ENCODE results near the gene GLRA3.

GLRA3 gene

GRCh38 chr4:174752026-174752425 lies 77.0 kb downstream of the GLRA3 start:
- Histone ChIP-seq H3K27me3 (ENCODE audit: control insufficient read depth, insufficient read depth, low read length) (peaks cover 5% of the 10 kb centered on the region), H3K4me3 (ENCODE audit: low read length) (no peak overlapping the region), H3K9ac (ENCODE audit: low read depth, low read length) (no peak overlapping the region), H3K36me3 (ENCODE audit: insufficient read depth, low read length) (no peaks in the 10 kb centered on the region), H3K9me3 (replicated peaks; ENCODE audit: low read length) (no peaks in the 10 kb centered on the region), H3K4me2 (ENCODE audit: low read length) (no peak overlapping the region), H3K4me1 (ENCODE audit: control insufficient read depth, insufficient read depth, low read length) (no peaks in the 10 kb centered on the region)

DNA sequence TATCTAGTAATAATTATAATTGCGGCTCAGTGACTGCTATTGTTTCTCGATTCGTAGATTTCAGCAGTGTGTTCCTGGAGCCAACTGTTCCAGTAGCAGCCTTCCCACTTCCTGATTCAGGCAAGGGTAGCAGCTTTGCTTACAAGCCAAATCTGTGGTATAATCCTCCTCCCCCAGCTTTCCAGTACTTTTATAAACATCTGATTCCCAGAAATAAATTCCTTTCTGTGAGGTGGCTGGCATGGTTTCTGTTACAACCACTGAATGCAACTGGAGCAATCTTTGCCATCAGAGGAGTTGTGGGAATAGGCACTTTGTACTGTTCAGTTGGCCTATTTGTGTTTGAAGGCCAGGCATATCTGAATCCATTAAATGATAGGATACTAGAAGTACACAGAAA lies 80.0 kb downstream of the GLRA3 start:
- no peak overlapping the region for H3K4me2 ChIP-seq (ENCODE audit: low read length)

DNA sequence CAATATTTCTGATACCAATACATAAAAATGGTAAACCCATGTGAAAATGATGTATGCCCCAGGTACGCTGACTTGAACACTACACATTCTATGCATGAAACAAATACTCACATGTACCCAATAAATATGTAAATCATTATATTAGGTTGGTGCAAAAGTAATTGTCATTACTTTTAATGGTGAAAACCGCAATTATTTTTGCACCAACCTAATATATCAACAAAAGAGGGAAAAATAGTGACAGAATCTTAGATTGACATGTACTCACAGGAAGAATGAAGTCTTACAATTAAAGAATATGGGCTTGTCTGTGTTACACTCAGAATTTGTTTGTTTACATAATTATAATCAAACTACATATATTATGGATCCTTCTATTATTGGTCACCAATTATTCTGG lies 82.3 kb downstream of the GLRA3 start:
- no peaks in the 10 kb centered on the region for H3K9me3 ChIP-seq (replicated peaks; ENCODE audit: low read length)
- H3K4me1 ChIP-seq (ENCODE audit: control insufficient read depth, insufficient read depth, low read length): no peaks in the 10 kb centered on the region
- no peak overlapping the region for H3K9ac ChIP-seq (ENCODE audit: low read depth, low read length)
- H3K4me2 ChIP-seq (ENCODE audit: low read length): no peak overlapping the region
- no peaks in the 10 kb centered on the region for H3K27me3 ChIP-seq (ENCODE audit: control insufficient read depth, insufficient read depth, low read length)
- H3K36me3 ChIP-seq (ENCODE audit: insufficient read depth, low read length): no peaks in the 10 kb centered on the region
- H3K4me3 ChIP-seq (ENCODE audit: low read length): no peak overlapping the region

More for the DNA sequence above, 80.0 kb downstream of the GLRA3 start:
- Histone ChIP-seq H3K4me1 (ENCODE audit: control insufficient read depth, insufficient read depth, low read length) (no peaks in the 10 kb centered on the region), H3K9ac (ENCODE audit: low read depth, low read length) (no peak overlapping the region), H3K4me3 (ENCODE audit: low read length) (no peak overlapping the region), H3K36me3 (ENCODE audit: insufficient read depth, low read length) (no peaks in the 10 kb centered on the region), H3K27me3 (ENCODE audit: control insufficient read depth, insufficient read depth, low read length) (peaks cover 5% of the 10 kb centered on the region), H3K9me3 (replicated peaks; ENCODE audit: low read length) (no peaks in the 10 kb centered on the region)

GRCh38 chr4:174742561-174742960 lies 86.5 kb downstream of the GLRA3 start:
- no peak overlapping the region for H3K4me3 ChIP-seq (ENCODE audit: low read length)
- H3K9ac ChIP-seq (ENCODE audit: low read depth, low read length): no peak overlapping the region
- H3K36me3 ChIP-seq (ENCODE audit: insufficient read depth, low read length): no peaks in the 10 kb centered on the region
- no peaks in the 10 kb centered on the region for H3K4me1 ChIP-seq (ENCODE audit: control insufficient read depth, insufficient read depth, low read length)
- peaks cover 7% of the 10 kb centered on the region for H3K27me3 ChIP-seq (ENCODE audit: control insufficient read depth, insufficient read depth, low read length)
- H3K9me3 ChIP-seq (replicated peaks; ENCODE audit: low read length): no peaks in the 10 kb centered on the region
- H3K4me2 ChIP-seq (ENCODE audit: low read length): no peak overlapping the region

DNA sequence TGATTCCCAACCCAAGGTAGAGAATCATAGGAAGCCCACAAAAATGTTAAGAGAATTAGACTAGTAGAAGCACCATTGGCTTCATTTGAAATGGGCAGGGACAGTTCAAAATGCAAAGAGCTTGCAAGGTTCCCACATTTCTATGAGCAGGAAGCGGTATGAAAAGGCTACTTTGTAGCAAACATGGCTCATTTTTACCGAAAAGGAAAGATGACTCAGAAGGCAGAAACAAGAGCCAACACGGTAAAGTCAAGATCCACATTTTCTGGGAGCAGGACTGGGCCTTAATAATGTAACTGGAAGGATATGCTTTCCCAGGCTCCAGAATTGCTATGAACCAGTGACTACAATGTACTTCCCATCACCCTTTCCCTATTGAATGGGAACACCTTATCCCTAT lies 89.5 kb downstream of the GLRA3 start:
- Histone ChIP-seq H3K4me1 (ENCODE audit: control insufficient read depth, insufficient read depth, low read length) (no peaks in the 10 kb centered on the region), H3K4me2 (ENCODE audit: low read length) (no peak overlapping the region), H3K36me3 (ENCODE audit: insufficient read depth, low read length) (no peaks in the 10 kb centered on the region), H3K27me3 (ENCODE audit: control insufficient read depth, insufficient read depth, low read length) (peaks cover 7% of the 10 kb centered on the region), H3K9me3 (replicated peaks; ENCODE audit: low read length) (no peaks in the 10 kb centered on the region), H3K4me3 (ENCODE audit: low read length) (no peak overlapping the region), H3K9ac (ENCODE audit: low read depth, low read length) (no peak overlapping the region)

DNA sequence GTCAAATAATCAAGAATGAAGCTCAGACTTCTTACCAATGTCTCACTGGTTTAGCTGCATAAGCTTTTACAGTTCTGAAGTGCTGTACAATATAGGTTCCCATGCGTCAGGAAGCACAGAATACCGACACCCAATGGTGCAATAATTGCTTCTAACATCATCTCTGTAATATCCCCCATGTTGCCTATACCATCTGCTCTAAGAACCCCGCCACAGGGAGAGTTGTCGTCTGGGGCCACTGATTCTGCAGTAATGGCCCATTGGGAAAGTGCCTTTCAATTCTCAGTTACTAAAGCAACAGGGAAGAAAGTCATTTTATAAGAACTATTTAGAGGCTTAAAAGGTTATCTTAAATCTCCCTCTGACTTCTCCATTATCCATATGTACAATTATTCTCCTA lies 94.9 kb downstream of the GLRA3 start:
- H3K27me3 ChIP-seq (ENCODE audit: control insufficient read depth, insufficient read depth, low read length): peaks cover 8% of the 10 kb centered on the region
- H3K36me3 ChIP-seq (ENCODE audit: insufficient read depth, low read length): no peaks in the 10 kb centered on the region
- no peak overlapping the region for H3K9ac ChIP-seq (ENCODE audit: low read depth, low read length)
- no peaks in the 10 kb centered on the region for H3K4me1 ChIP-seq (ENCODE audit: control insufficient read depth, insufficient read depth, low read length)
- no peak overlapping the region for H3K4me2 ChIP-seq (ENCODE audit: low read length)
- no peak overlapping the region for H3K4me3 ChIP-seq (ENCODE audit: low read length)
- H3K9me3 ChIP-seq (replicated peaks; ENCODE audit: low read length): no peaks in the 10 kb centered on the region

DNA sequence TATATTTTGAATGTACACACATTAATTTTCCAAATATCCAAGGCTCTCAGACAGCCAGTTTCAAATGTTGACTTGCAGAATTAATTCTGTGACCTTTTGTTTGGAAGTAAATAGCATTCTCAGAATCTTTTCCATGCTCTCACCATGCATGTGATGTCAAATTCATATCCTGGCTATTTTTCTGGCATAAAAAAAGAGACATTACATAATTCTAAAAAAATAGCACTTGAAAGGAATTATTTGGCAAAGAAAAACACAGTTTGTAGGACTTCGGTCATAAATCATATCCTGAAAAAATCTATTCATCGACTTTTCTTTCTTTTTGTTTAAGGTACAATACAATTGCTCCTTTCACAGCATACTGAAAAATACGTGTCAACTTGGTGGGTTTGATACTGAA lies 111.2 kb downstream of the GLRA3 start:
- Histone ChIP-seq H3K4me3 (ENCODE audit: low read length) (no peak overlapping the region), H3K4me1 (ENCODE audit: control insufficient read depth, insufficient read depth, low read length) (no peaks in the 10 kb centered on the region), H3K4me2 (ENCODE audit: low read length) (no peak overlapping the region), H3K27me3 (ENCODE audit: control insufficient read depth, insufficient read depth, low read length) (no peaks in the 10 kb centered on the region), H3K36me3 (ENCODE audit: insufficient read depth, low read length) (no peaks in the 10 kb centered on the region), H3K9me3 (replicated peaks; ENCODE audit: low read length) (no peaks in the 10 kb centered on the region), H3K9ac (ENCODE audit: low read depth, low read length) (no peak overlapping the region)

GRCh38 chr4:174716986-174717770 lies 111.9 kb downstream of the GLRA3 start:
- no peaks in the 10 kb centered on the region for H3K27me3 ChIP-seq (ENCODE audit: control insufficient read depth, insufficient read depth, low read length)
- no peak overlapping the region for H3K4me3 ChIP-seq (ENCODE audit: low read length)
- H3K9ac ChIP-seq (ENCODE audit: low read depth, low read length): no peak overlapping the region
- H3K4me1 ChIP-seq (ENCODE audit: control insufficient read depth, insufficient read depth, low read length): no peaks in the 10 kb centered on the region
- no peaks in the 10 kb centered on the region for H3K36me3 ChIP-seq (ENCODE audit: insufficient read depth, low read length)
- no peak overlapping the region for H3K4me2 ChIP-seq (ENCODE audit: low read length)
- no peaks in the 10 kb centered on the region for H3K9me3 ChIP-seq (replicated peaks; ENCODE audit: low read length)

DNA sequence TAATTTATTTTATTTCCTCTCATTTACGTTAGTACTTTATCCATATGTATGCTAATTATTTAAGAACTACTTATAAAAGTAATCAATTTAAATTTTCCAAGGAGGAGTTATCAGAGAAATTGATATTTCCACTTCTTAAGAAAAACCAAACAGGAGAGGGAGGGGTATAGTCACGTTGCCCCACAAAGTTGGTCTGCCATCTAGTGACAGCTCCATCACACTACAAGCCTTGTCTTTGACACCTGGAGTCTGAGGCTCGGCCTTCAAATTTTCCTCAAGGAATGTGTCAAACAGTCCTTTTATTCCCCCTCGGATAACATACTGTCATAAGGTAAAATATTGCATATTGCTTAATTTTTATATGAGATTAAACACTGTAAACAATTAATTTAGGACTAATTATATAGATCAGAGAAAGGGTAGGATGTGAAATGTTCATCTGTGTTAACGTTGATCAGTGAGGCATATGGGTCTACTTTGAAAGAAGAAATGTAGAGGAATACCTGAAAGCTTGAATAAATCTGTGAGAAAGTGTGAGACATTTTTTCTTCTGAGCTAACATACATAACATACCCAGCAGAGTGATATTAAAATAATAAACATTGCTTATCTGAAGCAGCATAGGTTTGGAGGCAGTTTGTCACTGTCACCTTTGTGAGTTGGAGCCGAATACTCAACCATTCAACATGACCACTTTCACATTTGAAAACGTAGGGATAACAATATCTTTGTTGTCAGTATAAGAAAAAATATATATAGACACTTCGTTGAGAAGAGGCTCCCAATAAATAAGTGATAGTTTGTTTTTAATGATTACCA lies 114.4 kb downstream of the GLRA3 start:
- no peaks in the 10 kb centered on the region for H3K4me1 ChIP-seq (ENCODE audit: control insufficient read depth, insufficient read depth, low read length)
- no peaks in the 10 kb centered on the region for H3K27me3 ChIP-seq (ENCODE audit: control insufficient read depth, insufficient read depth, low read length)
- no peak overlapping the region for H3K4me3 ChIP-seq (ENCODE audit: low read length)
- H3K4me2 ChIP-seq (ENCODE audit: low read length): no peak overlapping the region
- H3K36me3 ChIP-seq (ENCODE audit: insufficient read depth, low read length): no peaks in the 10 kb centered on the region
- H3K9ac ChIP-seq (ENCODE audit: low read depth, low read length): no peak overlapping the region
- no peaks in the 10 kb centered on the region for H3K9me3 ChIP-seq (replicated peaks; ENCODE audit: low read length)

DNA sequence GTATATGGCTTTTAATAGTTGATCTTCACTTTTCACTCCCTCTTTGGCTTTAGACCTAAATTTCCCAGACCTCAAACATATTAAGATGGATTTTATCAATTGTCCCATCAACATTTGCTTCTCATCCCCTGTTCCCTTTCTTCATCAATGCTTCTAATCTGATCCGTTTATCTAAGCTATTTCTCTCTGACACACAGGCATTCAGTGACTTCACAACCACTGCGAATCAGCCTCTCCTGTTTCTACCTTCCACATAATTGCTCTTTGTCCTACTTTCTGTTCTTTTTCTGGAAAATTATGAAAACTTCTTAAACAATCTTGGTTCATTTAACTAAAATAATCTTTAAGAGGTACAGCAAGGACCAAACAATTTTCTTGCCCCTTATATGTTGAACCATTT lies 115.2 kb downstream of the GLRA3 start:
- Histone ChIP-seq H3K9ac (ENCODE audit: low read depth, low read length) (no peak overlapping the region), H3K4me2 (ENCODE audit: low read length) (no peak overlapping the region), H3K9me3 (replicated peaks; ENCODE audit: low read length) (no peaks in the 10 kb centered on the region), H3K4me3 (ENCODE audit: low read length) (no peak overlapping the region), H3K27me3 (ENCODE audit: control insufficient read depth, insufficient read depth, low read length) (no peaks in the 10 kb centered on the region), H3K4me1 (ENCODE audit: control insufficient read depth, insufficient read depth, low read length) (no peaks in the 10 kb centered on the region), H3K36me3 (ENCODE audit: insufficient read depth, low read length) (no peaks in the 10 kb centered on the region)

GRCh38 chr4:174713181-174713580 lies 115.9 kb downstream of the GLRA3 start:
- no peaks in the 10 kb centered on the region for H3K27me3 ChIP-seq (ENCODE audit: control insufficient read depth, insufficient read depth, low read length)
- no peaks in the 10 kb centered on the region for H3K9me3 ChIP-seq (replicated peaks; ENCODE audit: low read length)
- H3K4me3 ChIP-seq (ENCODE audit: low read length): no peak overlapping the region
- no peaks in the 10 kb centered on the region for H3K4me1 ChIP-seq (ENCODE audit: control insufficient read depth, insufficient read depth, low read length)
- H3K36me3 ChIP-seq (ENCODE audit: insufficient read depth, low read length): no peaks in the 10 kb centered on the region
- H3K9ac ChIP-seq (ENCODE audit: low read depth, low read length): no peak overlapping the region
- no peak overlapping the region for H3K4me2 ChIP-seq (ENCODE audit: low read length)

DNA sequence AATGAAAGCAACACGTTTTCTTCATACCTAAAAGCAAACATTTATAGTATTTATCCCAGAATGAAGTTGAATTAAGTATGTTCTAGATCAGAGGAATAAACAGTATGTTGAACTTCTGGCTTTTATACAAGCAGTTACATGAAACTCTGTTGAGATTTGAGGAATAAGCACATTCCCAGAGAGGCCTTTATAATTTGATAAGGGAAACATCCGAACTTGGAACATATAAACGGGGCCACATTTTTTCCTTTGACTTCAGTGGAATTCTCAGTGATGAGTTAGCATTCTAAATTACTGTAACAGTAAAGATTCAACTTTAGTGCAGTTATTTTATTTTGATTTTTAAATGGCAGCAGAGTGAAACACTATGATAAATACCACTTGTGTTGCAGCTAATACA lies 119.5 kb downstream of the GLRA3 start:
- Histone ChIP-seq H3K27me3 (ENCODE audit: control insufficient read depth, insufficient read depth, low read length) (no peaks in the 10 kb centered on the region), H3K4me3 (ENCODE audit: low read length) (no peak overlapping the region), H3K4me1 (ENCODE audit: control insufficient read depth, insufficient read depth, low read length) (no peaks in the 10 kb centered on the region), H3K4me2 (ENCODE audit: low read length) (no peak overlapping the region), H3K9ac (ENCODE audit: low read depth, low read length) (no peak overlapping the region), H3K36me3 (ENCODE audit: insufficient read depth, low read length) (no peaks in the 10 kb centered on the region), H3K9me3 (replicated peaks; ENCODE audit: low read length) (no peaks in the 10 kb centered on the region)
